GM19455 (cell line): ENCODE results near the gene CACNA2D1.
"Not testable (repeated sequence)": the region's sequence is repeated elsewhere in the genome, so short reads cannot be mapped to it uniquely, and the experiment has no call there.

Experiments used
- ATAC-seq: cut with Tn5 transposase; IDR thresholded peaks from one replicate; pipeline ENCODE4 v1.9.1; 2021; ENCODE audit not compliant: unreplicated experiment

The CACNA2D1 gene

DNA sequence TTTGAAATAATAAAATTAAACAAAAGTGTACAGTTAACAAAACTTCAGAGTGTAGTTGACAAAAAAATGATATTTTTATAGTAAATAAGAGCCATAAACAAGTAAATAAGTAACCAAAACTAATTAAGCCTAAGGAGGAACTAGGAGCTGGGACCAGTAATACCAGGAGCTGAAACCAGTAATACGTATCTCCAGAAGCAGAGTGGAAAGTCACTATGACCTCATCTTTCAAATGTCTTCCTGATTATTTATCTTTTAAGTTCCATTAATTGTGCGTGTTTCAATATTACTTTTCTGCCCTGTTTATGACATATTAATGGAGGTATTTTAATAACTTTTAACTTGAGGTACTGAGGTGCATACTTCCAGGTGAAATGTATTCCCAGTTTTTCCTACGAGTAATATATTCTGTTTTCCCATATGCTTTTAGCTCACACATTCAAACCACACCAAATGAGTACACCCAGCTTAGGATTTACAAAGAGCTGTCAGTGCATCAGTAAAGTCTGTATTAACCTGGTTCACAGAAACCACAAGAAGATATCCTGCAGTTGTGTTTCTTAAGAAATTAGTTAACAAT is 390.0 kb downstream of the CACNA2D1 start:
- ATAC-seq: no peak

GRCh38 chr7:82051601-82052000 is 392.0 kb downstream of the CACNA2D1 start:
- ATAC-seq: no peak

- no peak for ATAC-seq
Observed at GRCh38 chr7:82050792-82051191, 392.8 kb downstream of the CACNA2D1 start.

DNA sequence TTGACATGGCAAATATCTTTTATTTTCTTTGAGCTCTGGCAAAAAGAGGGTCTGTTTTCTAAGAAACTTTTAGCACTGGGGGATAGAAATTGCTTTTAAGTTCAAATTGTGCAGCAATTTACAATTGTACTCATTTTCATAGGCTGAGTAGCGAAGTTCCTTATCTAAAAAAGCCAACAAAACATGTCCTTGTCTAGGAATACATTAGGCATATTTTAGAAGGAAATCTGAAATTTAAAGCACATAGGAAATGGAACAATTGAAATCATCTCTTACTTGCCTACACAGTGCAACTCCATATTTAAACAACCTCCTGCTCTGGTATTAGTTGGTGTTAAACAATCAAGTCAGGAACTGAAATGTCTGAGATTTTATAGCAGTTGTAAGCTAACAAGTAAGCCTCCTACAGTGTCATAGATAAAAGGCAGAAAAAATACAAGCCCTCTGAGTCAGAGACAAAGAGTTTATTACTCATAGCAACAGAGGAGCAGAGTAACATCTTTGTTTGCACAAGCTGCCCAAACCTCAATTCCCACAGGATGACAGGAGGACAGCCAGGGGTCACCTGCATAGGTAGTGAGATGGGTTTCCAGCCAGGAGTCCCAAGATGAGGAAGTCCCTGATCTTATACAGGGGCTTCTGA is 393.6 kb downstream of the CACNA2D1 start:
- ATAC-seq: no peak

GRCh38 chr7:82049442-82049841 is 394.1 kb downstream of the CACNA2D1 start:
- ATAC-seq: no peak

DNA sequence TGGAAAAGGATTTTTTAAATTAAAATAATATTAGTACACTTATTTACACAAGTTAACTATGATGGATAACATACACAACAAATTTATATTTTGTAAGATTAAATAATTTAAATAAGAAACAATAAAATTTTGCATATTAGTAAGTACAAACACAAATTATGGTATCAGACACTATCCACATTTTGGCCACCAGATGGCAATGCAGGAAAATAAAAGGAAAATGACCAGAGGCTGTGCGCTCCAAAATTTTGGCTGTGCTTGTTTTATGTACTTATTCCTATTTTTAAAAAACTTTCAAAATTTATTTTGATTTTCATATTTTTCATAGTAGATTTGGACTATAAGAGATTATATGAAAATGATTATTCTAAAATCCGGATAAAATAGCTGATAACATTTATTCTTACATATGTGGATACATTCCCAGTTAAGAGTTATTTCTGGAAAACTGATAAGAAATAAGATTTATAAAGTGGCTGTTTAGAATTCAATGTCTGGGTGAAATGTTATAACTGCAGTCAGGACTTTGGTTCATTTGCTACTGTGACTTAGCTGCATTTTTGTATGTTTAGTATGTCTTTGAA is 399.0 kb downstream of the CACNA2D1 start:
- ATAC-seq: peak; percentile 85

- no peak for ATAC-seq
Observed at GRCh38 chr7:82039621-82040020, 404.0 kb downstream of the CACNA2D1 start.

DNA sequence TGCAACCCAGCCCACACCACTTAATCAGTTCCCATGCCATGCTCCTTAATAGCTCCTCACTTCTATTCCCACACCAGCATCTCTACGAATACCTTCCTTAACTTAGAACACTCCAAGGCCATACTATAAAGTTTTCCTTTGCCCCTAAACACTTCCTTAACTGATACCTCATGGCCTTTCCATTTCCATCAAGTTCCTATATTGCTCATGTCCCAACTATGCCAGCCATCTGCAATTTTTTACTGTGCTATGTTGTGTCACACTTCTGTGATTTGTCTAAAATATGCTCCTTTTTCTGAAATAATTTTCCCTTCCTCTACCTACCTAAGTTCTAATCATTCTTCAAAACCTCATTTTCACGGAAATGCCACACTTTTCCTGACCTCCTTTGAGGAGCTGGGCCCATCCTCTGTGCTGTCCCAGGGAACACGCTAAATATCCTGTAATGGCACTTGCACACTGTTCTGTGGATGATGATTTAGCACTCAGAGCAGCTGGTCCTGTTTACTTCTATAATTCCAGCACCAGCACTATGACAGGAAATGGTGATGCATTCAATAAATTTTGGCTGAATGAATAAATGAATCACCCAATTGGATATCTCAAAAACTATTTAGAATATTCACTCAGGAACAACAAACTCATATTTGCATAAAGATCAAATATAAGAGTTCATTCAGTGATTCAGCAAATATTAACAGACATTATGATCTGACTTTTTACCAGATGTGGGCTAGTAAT is 407.3 kb downstream of the CACNA2D1 start:
- no peak for ATAC-seq

- ATAC-seq: no peak
Observed at GRCh38 chr7:82035456-82035855, 408.1 kb downstream of the CACNA2D1 start.

- ATAC-seq: no peak
Observed at GRCh38 chr7:82032901-82033300, 410.7 kb downstream of the CACNA2D1 start.

DNA sequence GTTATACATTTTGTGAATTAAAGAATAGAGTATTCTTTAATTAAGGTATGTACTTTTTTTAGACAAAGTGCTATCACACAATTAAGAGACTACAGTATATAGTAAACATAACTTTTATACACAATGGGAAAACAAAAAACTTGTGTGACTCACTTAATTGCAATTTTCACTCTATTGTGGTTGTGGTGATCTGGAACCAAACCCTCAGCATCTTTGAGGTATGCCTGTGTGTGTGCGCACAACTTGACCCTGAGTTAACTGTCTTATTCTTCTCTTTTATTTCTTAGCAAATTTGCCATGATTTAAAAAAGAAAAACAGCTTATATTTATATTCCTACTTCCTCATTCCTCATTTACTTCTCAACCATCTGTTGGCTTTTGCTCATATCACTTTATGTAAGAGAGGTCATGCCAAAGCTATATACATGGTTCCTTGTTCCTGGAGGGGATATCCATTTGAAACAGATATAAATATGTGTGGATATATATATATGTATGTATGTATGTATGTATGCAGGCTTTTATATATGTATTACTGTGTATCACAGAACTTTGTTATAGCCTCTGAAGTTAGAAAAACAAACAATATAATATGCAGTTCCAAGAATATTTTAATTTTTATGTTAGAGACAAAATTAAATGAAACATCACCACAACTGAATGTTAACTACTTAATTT is 414.2 kb downstream of the CACNA2D1 start:
- ATAC-seq: no peak

DNA sequence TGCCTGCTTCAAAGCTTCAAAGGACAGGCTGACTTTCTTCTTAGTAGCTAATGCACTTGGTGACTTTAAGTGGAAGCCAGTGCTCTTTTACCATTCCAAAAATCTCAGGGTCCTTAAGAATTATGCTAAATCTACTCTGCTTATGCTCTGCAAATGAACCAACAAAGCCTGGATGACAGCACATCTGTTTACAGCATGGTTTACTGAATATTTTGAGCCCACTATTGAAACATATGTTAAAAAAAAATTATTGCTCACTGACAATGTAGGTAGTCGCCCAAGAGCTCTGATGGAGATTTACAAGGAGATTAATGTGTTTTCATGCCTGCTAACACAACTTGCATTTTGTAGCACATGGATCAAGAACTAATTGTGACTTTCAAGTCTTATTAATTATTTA is 415.5 kb downstream of the CACNA2D1 start:
- no peak for ATAC-seq

DNA sequence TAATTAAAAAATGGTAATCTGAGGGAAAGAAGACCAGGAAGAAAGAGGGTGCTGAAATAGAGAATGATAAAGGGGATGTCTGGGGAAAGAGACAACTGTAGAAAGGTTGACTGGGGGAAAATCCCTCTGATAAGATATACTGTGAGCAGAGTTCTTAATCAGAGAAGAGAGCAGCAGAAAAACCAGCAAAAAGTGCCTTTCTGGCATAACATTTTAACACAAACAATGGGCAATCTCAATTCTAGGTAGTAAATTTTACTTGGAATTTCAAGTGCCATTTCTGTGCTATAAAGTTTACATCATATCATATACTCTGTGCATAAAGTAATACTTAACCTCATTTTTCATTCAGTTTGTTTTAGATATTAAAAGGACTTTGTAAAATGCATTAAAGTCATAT is 421.9 kb downstream of the CACNA2D1 start:
- ATAC-seq: no peak

DNA sequence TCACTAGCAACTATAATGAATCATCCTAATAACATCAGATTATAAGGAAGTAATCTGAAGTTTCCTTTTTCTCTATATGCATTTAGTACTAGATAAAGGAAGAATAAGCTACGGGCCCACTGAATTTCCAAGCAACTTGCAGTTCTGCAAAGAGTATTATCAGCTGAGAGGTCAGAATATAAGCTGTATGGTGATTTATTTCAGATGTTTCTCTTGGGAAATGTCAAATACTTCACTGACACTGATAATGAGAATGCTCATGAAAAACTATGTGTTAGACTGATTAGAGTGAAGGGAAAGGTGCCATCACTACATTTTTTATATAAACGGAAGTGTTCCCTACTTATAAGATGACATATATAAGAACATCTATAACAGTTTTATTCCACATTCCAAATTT is 422.5 kb downstream of the CACNA2D1 start:
- ATAC-seq: no peak

DNA sequence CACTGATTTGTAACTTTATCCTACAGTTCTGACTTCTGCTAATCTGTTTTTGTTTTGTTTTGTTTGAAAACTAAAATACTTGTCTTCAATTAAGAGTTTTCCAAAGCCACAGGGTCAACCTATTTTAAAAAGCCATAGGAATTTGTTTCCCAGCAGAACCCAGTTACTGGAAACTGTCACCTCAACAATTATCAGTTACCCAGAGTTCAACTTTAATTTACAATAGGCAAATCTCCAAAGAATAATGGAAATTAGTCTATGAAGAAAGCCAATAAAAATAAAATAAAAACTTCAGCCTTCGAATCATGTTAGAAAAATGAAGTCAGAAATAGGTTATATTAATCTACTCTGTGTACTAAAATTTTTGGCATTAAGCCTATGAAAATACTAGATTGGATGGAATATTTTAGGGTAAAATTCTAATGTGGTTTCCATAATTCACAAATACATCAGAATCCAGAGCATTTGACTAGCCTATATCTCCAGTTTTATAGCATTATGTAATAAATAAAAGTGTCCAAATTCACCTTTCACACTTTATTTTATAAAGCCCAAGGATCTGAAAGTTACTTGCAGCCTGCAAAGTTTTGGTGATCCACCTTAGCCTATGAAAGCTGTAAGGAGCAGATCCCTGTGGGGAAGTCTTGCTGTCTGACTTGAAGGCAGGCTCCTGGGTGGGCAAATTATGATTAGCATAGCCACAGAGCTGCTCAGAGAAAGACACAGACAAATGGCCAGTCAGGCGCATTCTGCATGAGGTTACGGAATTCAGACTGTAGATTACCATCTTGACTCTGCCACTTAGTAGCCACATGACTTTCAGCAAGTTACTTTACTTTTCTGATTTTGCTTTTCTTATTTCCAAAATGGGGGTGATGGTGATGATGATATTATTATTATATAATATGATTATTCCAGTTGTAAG is 423.8 kb downstream of the CACNA2D1 start:
- no peak for ATAC-seq

GRCh38 chr7:82018226-82018625 is 425.4 kb downstream of the CACNA2D1 start:
- ATAC-seq: no peak

DNA sequence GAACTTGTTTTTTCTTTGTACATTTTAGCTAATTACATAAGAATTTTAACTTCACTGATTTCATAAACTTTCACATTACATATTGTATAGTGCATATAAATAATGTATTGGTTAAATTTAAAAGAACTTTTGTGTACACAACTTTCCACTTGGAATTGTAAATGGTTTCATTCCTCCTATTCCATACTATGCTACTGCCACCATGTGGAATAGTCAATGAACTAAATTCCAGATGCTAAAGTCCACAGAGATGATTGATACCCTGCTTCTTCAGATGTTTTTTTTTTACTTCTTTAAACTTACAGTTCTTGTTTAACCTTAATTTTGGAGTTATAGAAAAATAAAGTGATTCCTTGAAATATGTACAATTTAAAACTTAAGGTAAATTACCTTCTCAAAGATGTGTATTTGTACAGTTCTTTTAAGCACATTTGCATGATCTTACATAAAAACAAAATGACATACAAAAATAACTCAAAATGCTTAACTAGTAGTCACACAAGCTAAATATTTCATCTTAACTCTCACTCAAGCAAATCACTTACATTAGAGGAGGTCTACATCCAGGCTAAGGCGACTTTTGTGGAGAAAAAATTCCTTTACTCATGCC is 426.1 kb downstream of the CACNA2D1 start:
- ATAC-seq: no peak

DNA sequence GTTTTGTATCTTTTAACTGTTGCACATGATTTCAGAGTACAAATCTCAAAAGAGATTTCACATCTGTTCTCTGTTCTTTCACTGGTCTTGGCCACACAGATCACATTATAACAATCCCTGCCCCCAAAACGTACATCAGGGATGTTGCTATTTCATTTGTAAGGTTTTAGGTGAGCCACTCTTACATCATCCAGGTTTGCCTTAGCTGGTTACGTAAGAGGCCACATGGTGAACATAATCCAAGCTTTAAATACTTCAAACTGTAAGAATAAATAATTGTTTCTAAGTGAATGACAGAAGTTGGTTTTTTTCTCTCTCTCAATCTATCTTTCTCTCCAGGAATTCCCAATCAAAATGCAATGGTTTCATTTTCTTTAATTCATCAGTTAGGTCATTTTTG is 427.8 kb downstream of the CACNA2D1 start:
- ATAC-seq: no peak

GRCh38 chr7:82014574-82014973 is 429.0 kb downstream of the CACNA2D1 start:
- not testable (repeated sequence) for ATAC-seq

- ATAC-seq: no peak
Observed at GRCh38 chr7:82012453-82012852, 431.1 kb downstream of the CACNA2D1 start.
